22Rv1 (cell line): Measurements from ENCODE around the gene ACAP2.

Source experiments
- ZFX ChIP-seq: fragments of 450-650 bp; IDR thresholded peaks from 2 replicates; pipeline ENCODE4 v1.6.1; 2017; ENCODE audit warnings: antibody characterized with exemption, borderline replicate concordance
- TF ChIP-seq, protein P1 (sequence below): fragments of 450-650 bp; IDR thresholded peaks from 2 replicates; pipeline ENCODE4 v1.5.1; 2017; ENCODE audit warnings: mild to moderate bottlenecking

DNA sequence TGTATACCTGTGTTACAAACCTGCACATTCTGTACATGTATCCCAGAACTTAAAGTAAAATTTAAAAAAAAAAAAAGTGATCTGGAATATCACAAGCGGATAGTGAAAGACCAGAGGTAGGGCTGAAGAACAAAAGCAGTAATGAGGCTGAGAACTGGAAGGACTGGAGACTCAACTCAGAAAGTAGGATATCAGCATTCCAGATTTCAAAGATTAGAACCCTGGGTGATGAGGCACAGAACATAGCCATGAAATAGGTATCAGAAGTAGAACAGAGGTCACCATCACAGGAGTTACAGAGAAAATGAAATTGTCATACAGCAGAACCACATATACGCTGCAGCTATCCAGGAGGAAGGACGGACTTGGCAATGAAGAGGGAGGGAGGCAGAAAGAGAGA is 56.1 kb downstream of the ACAP2 start:
- TF ChIP-seq, protein P1, sequence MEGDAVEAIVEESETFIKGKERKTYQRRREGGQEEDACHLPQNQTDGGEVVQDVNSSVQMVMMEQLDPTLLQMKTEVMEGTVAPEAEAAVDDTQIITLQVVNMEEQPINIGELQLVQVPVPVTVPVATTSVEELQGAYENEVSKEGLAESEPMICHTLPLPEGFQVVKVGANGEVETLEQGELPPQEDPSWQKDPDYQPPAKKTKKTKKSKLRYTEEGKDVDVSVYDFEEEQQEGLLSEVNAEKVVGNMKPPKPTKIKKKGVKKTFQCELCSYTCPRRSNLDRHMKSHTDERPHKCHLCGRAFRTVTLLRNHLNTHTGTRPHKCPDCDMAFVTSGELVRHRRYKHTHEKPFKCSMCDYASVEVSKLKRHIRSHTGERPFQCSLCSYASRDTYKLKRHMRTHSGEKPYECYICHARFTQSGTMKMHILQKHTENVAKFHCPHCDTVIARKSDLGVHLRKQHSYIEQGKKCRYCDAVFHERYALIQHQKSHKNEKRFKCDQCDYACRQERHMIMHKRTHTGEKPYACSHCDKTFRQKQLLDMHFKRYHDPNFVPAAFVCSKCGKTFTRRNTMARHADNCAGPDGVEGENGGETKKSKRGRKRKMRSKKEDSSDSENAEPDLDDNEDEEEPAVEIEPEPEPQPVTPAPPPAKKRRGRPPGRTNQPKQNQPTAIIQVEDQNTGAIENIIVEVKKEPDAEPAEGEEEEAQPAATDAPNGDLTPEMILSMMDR: no peak
- no peak for TF ChIP-seq ZFX
